ENCODE data around the gene STARD9. TPM values are rescaled to one million over a fixed set of nuclear protein-coding genes. Genes with fewer than 3 reads are reported as not detected.

STARD9 gene
- total and polyA plus RNA-seq, 4 donors, result 2.4 to 27.6 (median 10.8) TPM

DNA sequence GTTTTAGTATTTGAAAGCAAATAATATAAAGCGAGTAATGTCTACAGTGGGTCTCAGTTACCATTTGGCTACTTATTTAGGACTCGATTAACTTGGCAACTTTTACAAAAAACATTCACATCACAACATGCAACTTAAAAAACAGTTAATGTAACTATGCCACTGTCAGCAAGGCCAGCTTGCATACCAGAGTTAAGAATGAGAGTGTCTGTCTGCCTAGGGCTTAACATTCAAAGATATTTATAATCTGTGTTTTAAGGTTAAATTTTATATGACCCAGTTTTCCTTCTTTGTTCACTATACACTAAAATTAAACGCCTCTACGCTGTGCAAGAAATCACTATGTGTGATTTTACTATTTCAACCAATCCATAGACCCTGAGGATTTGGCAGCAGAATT, 166.7 kb downstream of the STARD9 start:
- Histone ChIP-seq H3K36me3 (ENCODE audit: control insufficient read depth in 4 of 4, insufficient read depth in 4 of 4, low read length in 4 of 4) (peaks cover 0 to 6% (median 2%) of the 10 kb centered on the region in 4 donors), H3K27me3 (ENCODE audit: control insufficient read depth in 3 of 3, insufficient read depth in 3 of 3, low read length in 2 of 3) (no peaks in the 10 kb centered on the region), H3K27ac (ENCODE audit: low read depth in 1 of 2, low read length in 1 of 2) (no peak overlapping the region), H3K9ac (ENCODE audit: insufficient read depth in 1 of 2, low read length in 2 of 2) (no peak overlapping the region), H3K4me1 (ENCODE audit: control insufficient read depth in 5 of 5, insufficient read depth in 5 of 5, low read length in 5 of 5) (peaks cover 0 to 26% (median 3%) of the 10 kb centered on the region in 5 donors), H3K9me3 (ENCODE audit: control insufficient read depth in 4 of 4, insufficient read depth in 3 of 4, low read length in 3 of 4) (no peaks in the 10 kb centered on the region), H3K4me3 (no peak overlapping the region)
- DNase-seq (no peak), ATAC-seq (ENCODE audit: insufficient read depth, low FRiP score) (no peak)
- TF ChIP-seq, protein P1, sequence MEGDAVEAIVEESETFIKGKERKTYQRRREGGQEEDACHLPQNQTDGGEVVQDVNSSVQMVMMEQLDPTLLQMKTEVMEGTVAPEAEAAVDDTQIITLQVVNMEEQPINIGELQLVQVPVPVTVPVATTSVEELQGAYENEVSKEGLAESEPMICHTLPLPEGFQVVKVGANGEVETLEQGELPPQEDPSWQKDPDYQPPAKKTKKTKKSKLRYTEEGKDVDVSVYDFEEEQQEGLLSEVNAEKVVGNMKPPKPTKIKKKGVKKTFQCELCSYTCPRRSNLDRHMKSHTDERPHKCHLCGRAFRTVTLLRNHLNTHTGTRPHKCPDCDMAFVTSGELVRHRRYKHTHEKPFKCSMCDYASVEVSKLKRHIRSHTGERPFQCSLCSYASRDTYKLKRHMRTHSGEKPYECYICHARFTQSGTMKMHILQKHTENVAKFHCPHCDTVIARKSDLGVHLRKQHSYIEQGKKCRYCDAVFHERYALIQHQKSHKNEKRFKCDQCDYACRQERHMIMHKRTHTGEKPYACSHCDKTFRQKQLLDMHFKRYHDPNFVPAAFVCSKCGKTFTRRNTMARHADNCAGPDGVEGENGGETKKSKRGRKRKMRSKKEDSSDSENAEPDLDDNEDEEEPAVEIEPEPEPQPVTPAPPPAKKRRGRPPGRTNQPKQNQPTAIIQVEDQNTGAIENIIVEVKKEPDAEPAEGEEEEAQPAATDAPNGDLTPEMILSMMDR (IDR thresholded peaks at IDR 0.05; ENCODE audit: control extremely low read depth, extremely low read depth), result no peak
- 88 to 96% methylated on average over 4 of the region's 4 CpGs for WGBS, 2 donors

DNA sequence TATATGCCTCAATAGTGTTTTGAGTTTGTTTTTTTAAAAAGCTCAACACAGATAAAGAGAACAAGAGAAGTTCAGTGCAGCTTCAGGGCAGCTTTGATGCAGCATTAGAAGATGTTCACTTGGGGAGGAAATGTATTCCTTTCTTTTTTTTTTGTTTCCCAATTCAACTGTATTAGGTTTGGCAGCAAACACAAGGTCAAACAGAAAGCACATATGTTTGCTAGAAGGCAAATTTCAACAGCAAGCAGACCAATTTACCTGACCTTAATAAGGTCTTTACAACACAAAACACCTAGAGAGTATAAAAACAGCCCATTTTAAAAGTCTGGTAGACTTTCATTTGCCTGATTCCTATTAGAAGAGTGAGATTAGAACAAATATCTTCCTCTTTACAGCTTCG, 168.8 kb downstream of the STARD9 start:
- Histone ChIP-seq H3K9ac (ENCODE audit: insufficient read depth in 1 of 2, low read length in 2 of 2) (no peak overlapping the region), H3K27ac (ENCODE audit: low read depth in 1 of 2, low read length in 1 of 2) (no peak overlapping the region), H3K9me3 (ENCODE audit: control insufficient read depth in 4 of 4, insufficient read depth in 3 of 4, low read length in 3 of 4) (no peaks in the 10 kb centered on the region), H3K4me3 (no peak overlapping the region), H3K36me3 (ENCODE audit: control insufficient read depth in 4 of 4, insufficient read depth in 4 of 4, low read length in 4 of 4) (peaks cover 0 to 6% (median 4%) of the 10 kb centered on the region in 4 donors), H3K27me3 (ENCODE audit: control insufficient read depth in 3 of 3, insufficient read depth in 3 of 3, low read length in 2 of 3) (no peaks in the 10 kb centered on the region), H3K4me1 (ENCODE audit: control insufficient read depth in 5 of 5, insufficient read depth in 5 of 5, low read length in 5 of 5) (peaks cover 0 to 19% (median 3%) of the 10 kb centered on the region in 5 donors)
- ATAC-seq (ENCODE audit: insufficient read depth, low FRiP score) (no peak), DNase-seq (peak in 1 of 3 donors; percentile 61)
- 100% methylated on average over 1 of the region's 1 CpG for WGBS, 2 donors
- TF ChIP-seq, protein P1 (IDR thresholded peaks at IDR 0.05; ENCODE audit: control extremely low read depth, extremely low read depth), result no peak

DNA sequence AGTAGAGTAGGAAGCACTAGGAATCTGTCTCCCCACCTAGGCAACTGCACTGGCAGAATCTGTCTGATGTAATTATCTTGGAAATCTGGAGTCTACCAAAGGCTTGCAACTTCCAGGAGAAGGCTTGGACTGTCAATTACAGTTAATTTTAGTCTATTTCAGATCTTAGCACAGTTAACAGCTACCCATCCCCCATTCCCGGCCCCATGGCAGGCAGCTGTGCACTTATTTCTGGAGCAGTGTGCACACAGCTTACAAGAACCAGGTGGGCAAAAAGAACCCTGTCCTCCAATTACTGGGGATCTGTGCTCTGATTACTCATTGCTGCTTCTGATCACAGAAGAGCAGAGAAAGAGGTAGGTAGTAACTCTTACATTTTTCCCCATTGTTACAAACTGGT, 173.9 kb downstream of the STARD9 start:
- peaks cover 0 to 7% (median 0%) of the 10 kb centered on the region in 5 donors for H3K4me1 ChIP-seq (ENCODE audit: control insufficient read depth in 5 of 5, insufficient read depth in 5 of 5, low read length in 5 of 5)
- no peaks in the 10 kb centered on the region for H3K27me3 ChIP-seq (ENCODE audit: control insufficient read depth in 3 of 3, insufficient read depth in 3 of 3, low read length in 2 of 3)
- DNase-seq (no peak), ATAC-seq (ENCODE audit: insufficient read depth, low FRiP score) (no peak)
- no peak overlapping the region for H3K4me3 ChIP-seq
- TF ChIP-seq, protein P1 (IDR thresholded peaks at IDR 0.05; ENCODE audit: control extremely low read depth, extremely low read depth), result no peak
- no peak overlapping the region for H3K9ac ChIP-seq (ENCODE audit: insufficient read depth in 1 of 2, low read length in 2 of 2)
- no peak overlapping the region for H3K27ac ChIP-seq (ENCODE audit: low read depth in 1 of 2, low read length in 1 of 2)
- 94 to 100% methylated on average over 1 of the region's 1 CpG for WGBS, 2 donors
- peaks cover 7 to 24% (median 9%) of the 10 kb centered on the region in 4 donors for H3K36me3 ChIP-seq (ENCODE audit: control insufficient read depth in 4 of 4, insufficient read depth in 4 of 4, low read length in 4 of 4)
- peaks cover 0 to 2% (median 0%) of the 10 kb centered on the region in 4 donors for H3K9me3 ChIP-seq (ENCODE audit: control insufficient read depth in 4 of 4, insufficient read depth in 3 of 4, low read length in 3 of 4)

DNA sequence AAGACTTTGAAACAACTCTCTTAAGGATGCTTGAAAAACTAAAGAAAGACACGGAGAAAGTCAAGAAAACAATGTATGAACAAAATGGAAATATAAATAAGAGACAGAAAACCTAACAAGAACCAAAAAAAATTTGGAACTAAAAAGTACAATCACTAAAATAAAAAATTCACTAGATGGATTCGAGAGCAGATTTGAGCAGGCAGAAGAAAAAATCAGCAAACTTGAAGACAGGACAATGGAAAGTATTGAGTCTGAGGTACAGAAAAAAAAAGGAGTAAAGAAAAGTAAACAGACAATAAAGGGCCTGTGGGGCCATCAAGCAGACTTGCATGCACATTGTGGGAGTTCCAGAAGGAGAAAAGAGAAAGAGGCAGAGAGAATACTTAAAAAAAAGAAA, 174.9 kb downstream of the STARD9 start:
- peaks cover 7 to 24% (median 9%) of the 10 kb centered on the region in 4 donors for H3K36me3 ChIP-seq (ENCODE audit: control insufficient read depth in 4 of 4, insufficient read depth in 4 of 4, low read length in 4 of 4)
- no peak overlapping the region for H3K4me3 ChIP-seq
- WGBS, 2 donors, result 97 to 100% methylated on average over 2 of the region's 2 CpGs
- no peak for DNase-seq
- TF ChIP-seq, protein P1 (IDR thresholded peaks at IDR 0.05; ENCODE audit: control extremely low read depth, extremely low read depth), result no peak
- H3K4me1 ChIP-seq (ENCODE audit: control insufficient read depth in 5 of 5, insufficient read depth in 5 of 5, low read length in 5 of 5), result no peaks in the 10 kb centered on the region
- H3K9me3 ChIP-seq (ENCODE audit: control insufficient read depth in 4 of 4, insufficient read depth in 3 of 4, low read length in 3 of 4), result peaks cover 0 to 2% (median 0%) of the 10 kb centered on the region in 4 donors
- ATAC-seq (ENCODE audit: insufficient read depth, low FRiP score), result no peak
- no peak overlapping the region for H3K27ac ChIP-seq (ENCODE audit: low read depth in 1 of 2, low read length in 1 of 2)
- H3K27me3 ChIP-seq (ENCODE audit: control insufficient read depth in 3 of 3, insufficient read depth in 3 of 3, low read length in 2 of 3), result no peaks in the 10 kb centered on the region
- H3K9ac ChIP-seq (ENCODE audit: insufficient read depth in 1 of 2, low read length in 2 of 2), result no peak overlapping the region

Data from lung (tissue), 12 donors.